ENCODE results near the gene BCL2L13.

- TF ChIP-seq BHLHE40 (IDR thresholded peaks at IDR 0.05; ENCODE audit: borderline replicate concordance) = no peak
- no peak for TF ChIP-seq PKNOX1 (IDR thresholded peaks at IDR 0.05)
These were observed 79.2 kb downstream of the BCL2L13 start for GRCh38 chr22:17717708-17718107.

Measured in HEK293T (cell line).